HG03432 (cell line): ENCODE measurements around the gene NDRG3.
"Not testable (repeated sequence)": the region's sequence is repeated elsewhere in the genome, so short reads cannot be mapped to it uniquely, and the experiment has no call there.

Experiments used
- ATAC-seq: cut with Tn5 transposase; IDR thresholded peaks from one replicate; pipeline ENCODE4 v1.9.1; 2021; ENCODE audit warnings: mild to moderate bottlenecking, moderate library complexity; ENCODE audit not compliant: unreplicated experiment

NDRG3 gene

GRCh38 chr20:36646678-36647077, 99.2 kb downstream of the NDRG3 start:
- ATAC-seq: no peak

GRCh38 chr20:36645998-36646397, 99.9 kb downstream of the NDRG3 start, which contains the start of gene SLA2:
Gene SLA2 (minus strand): TSS chr20:36646196. CDS start chr20:36641335, 4,861 bp downstream.
- ATAC-seq: no peak

- no peak for ATAC-seq
Observed at GRCh38 chr20:36645353-36645752, 100.5 kb downstream of the NDRG3 start.

- no peak for ATAC-seq
Observed at GRCh38 chr20:36644706-36645095, 101.2 kb downstream of the NDRG3 start.

- no peak for ATAC-seq
Observed at GRCh38 chr20:36644032-36644705, 101.7 kb downstream of the NDRG3 start.

- no peak for ATAC-seq
Observed at GRCh38 chr20:36642136-36642535, 103.8 kb downstream of the NDRG3 start.

- ATAC-seq: no peak
Observed at GRCh38 chr20:36641506-36641843, 104.4 kb downstream of the NDRG3 start.

- not testable (repeated sequence) for ATAC-seq
Observed at GRCh38 chr20:36638876-36639400, 107.0 kb downstream of the NDRG3 start.

GRCh38 chr20:36634342-36634741, 111.5 kb downstream of the NDRG3 start:
- ATAC-seq: no peak

- ATAC-seq: no peak
Observed at GRCh38 chr20:36633285-36633772, 112.6 kb downstream of the NDRG3 start.

GRCh38 chr20:36632487-36633284, 113.2 kb downstream of the NDRG3 start:
- no peak for ATAC-seq

GRCh38 chr20:36632147-36632486, 113.8 kb downstream of the NDRG3 start:
- no peak for ATAC-seq

- no peak for ATAC-seq
Observed at GRCh38 chr20:36631646-36632045, 114.2 kb downstream of the NDRG3 start.

- ATAC-seq: no peak
Observed at GRCh38 chr20:36629719-36630681, 115.9 kb downstream of the NDRG3 start.

GRCh38 chr20:36628076-36628475, 117.8 kb downstream of the NDRG3 start:
- ATAC-seq: no peak

- ATAC-seq: no peak
Observed at GRCh38 chr20:36624944-36625324, 121.0 kb downstream of the NDRG3 start.

- ATAC-seq: no peak
Observed at GRCh38 chr20:36624068-36624943, 121.6 kb downstream of the NDRG3 start.

- no peak for ATAC-seq
Observed at GRCh38 chr20:36623444-36623843, 122.4 kb downstream of the NDRG3 start.

- no peak for ATAC-seq
Observed at GRCh38 chr20:36620917-36621316, 125.0 kb downstream of the NDRG3 start.
